A549 (cell line): ENCODE results near the gene CLASP1.

ENCODE experiments used
- BCL3 ChIP-seq: fragments of >200 bp; sonication (Bioruptor Twin); formaldehyde crosslinking; IDR thresholded peaks from 3 replicates; pipeline ENCODE4 v1.6.1; 2016
- CTCF ChIP-seq: fragments of >200 bp; sonication (Bioruptor Twin); formaldehyde crosslinking; IDR thresholded peaks from 3 replicates; pipeline ENCODE4 v1.5.1; 2016
- POLR2A ChIP-seq: IDR thresholded peaks from 2 replicates; pipeline ENCODE4 v1.6.1; 2012; ENCODE audit warnings: mild to moderate bottlenecking, low read length
- REST ChIP-seq: fragments of 200-600 bp; sonication (generic); IDR thresholded peaks from 2 replicates; pipeline ENCODE4 v1.6.1; 2016; ENCODE audit warnings: antibody characterized with exemption, mild to moderate bottlenecking, moderate library complexity
- USF2 ChIP-seq: fragments of 450-650 bp; IDR thresholded peaks from 2 replicates; pipeline ENCODE4 v1.6.1; 2014; ENCODE audit warnings: antibody characterized with exemption

- TF ChIP-seq POLR2A = no peak
- no peak for TF ChIP-seq CTCF
- TF ChIP-seq USF2 = no peak
- no peak for TF ChIP-seq BCL3
- TF ChIP-seq REST = no peak
Measured at GRCh38 chr2:121418494-121419058, 230.7 kb downstream of the CLASP1 start.
